B cell (primary cell): ENCODE data around the gene ARHGDIA. TPM values are rescaled to one million over a fixed set of nuclear protein-coding genes. Genes with fewer than 3 reads are reported as not detected.
"Not testable (repeated sequence)": the region's sequence is repeated elsewhere in the genome, so short reads cannot be mapped to it uniquely, and the experiment has no call there.

Experiments
- ATAC-seq: fragments of 200-7000 bp; cut with Tn5 transposase; one replicate; pipeline ENCODE4 v1.10.0; 2021; ENCODE audit warnings: low read depth, mild to moderate bottlenecking, moderate number of reproducible peaks, moderate library complexity
- CTCF ChIA-PET: fragments of 350-600 bp; sonication (Branson Sonifier 250); formaldehyde crosslinking; loops from one replicate; lab custom pipeline; 2021; ENCODE audit warnings: antibody characterized with exemption, inconsistent platforms; lab: Charles Lee
- POLR2A ChIA-PET: fragments of 350-600 bp; sonication (Branson Sonifier 250); formaldehyde crosslinking; loops from one replicate; lab custom pipeline; 2021; ENCODE audit warnings: antibody characterized with exemption; lab: Charles Lee
- DNase-seq: peaks from one replicate; pipeline ENCODE4 v3.0.0; 2013
- H2AFZ ChIP-seq: 2 replicates; pipeline ENCODE4 v1.6.1; 2012; ENCODE audit warnings: mild to moderate bottlenecking, low read depth, low read length; ENCODE audit not compliant: insufficient read depth, poor library complexity, severe bottlenecking
- H3K27ac ChIP-seq, 2 donors: 1 replicate in 1 of 2; 2 replicates in 1 of 2; pipeline ENCODE4 v1.5.1; 2012 to 2013; ENCODE audit warnings: low read length in 2 of 2, mild to moderate bottlenecking in 2 of 2, moderate library complexity in 1 of 2
- H3K27me3 ChIP-seq, 4 experiments: fragments of 200-600 bp in 1 of 4; sonication (generic) in 1 of 4; replicated peaks in 1 of 4; 1 replicate in 2 of 4; 2 replicates in 2 of 4; pipeline versions ENCODE4 v1.6.1 to v1.7.0; 2013 to 2016; ENCODE audit warnings: low read length in 3 of 4, mild to moderate bottlenecking in 2 of 4, mixed read lengths in 1 of 4, moderate library complexity in 1 of 4; ENCODE audit not compliant: insufficient read depth in 4 of 4, control insufficient read depth in 3 of 4; ENCODE audit errors: control extremely low read depth in 1 of 4
- H3K36me3 ChIP-seq, 2 experiments: replicated peaks in 1 of 2; 1 replicate in 1 of 2; 2 replicates in 1 of 2; pipeline versions ENCODE4 v1.6.1 to v1.7.1; 2013; ENCODE audit warnings: low read length in 1 of 2; ENCODE audit not compliant: insufficient read depth in 2 of 2, control insufficient read depth in 1 of 2; ENCODE audit errors: control extremely low read depth in 1 of 2, extremely low read depth in 1 of 2
- H3K4me1 ChIP-seq, 2 donors: fragments of 200-600 bp in 1 of 2; sonication (generic) in 1 of 2; 1 replicate in 1 of 2; 2 replicates in 1 of 2; pipeline versions ENCODE4 v1.5.1 to v1.6.1; 2013 to 2017; ENCODE audit warnings: low read length in 2 of 2; ENCODE audit not compliant: control insufficient read depth in 2 of 2, insufficient read depth in 2 of 2
- H3K4me2 ChIP-seq: replicated peaks from 2 replicates; pipeline ENCODE3; 2012; ENCODE audit warnings: mild to moderate bottlenecking, low read depth, low read length; ENCODE audit not compliant: poor library complexity, severe bottlenecking
- H3K4me3 ChIP-seq, 5 experiments: fragments of 200-600 bp in 1 of 5; sonication (generic) in 1 of 5; 1 replicate in 3 of 5; 2 replicates in 2 of 5; pipeline versions ENCODE4 v1.5.1 to v1.7.0; 2011 to 2016; ENCODE audit warnings: low read length in 4 of 5, mild to moderate bottlenecking in 4 of 5, low read depth in 2 of 5, control low read depth in 1 of 5, moderate library complexity in 1 of 5; ENCODE audit not compliant: insufficient read depth in 1 of 5; ENCODE audit errors: control extremely low read depth in 1 of 5, extremely low read depth in 1 of 5
- H3K79me2 ChIP-seq: fragments of 200-600 bp; sonication (generic); one replicate; pipeline ENCODE4 v1.6.0; 2016; ENCODE audit warnings: low read length; ENCODE audit not compliant: control insufficient read depth, insufficient read depth
- H3K9ac ChIP-seq: fragments of 200-600 bp; sonication (generic); 2 replicates; pipeline ENCODE4 v1.6.1; 2017; ENCODE audit warnings: mild to moderate bottlenecking, low read length, moderate library complexity
- H3K9me3 ChIP-seq, 3 donors: one replicate each; pipeline versions ENCODE4 v1.6.1 to v1.7.1; 2013; ENCODE audit warnings: low read length in 2 of 3; ENCODE audit not compliant: control insufficient read depth in 2 of 3, insufficient read depth in 1 of 3; ENCODE audit errors: control extremely low read depth in 1 of 3
- H4K20me1 ChIP-seq: 2 replicates; pipeline ENCODE4 v1.6.0; 2012; ENCODE audit warnings: mild to moderate bottlenecking, low read length; ENCODE audit not compliant: insufficient read depth, control insufficient read depth, poor library complexity, severe bottlenecking
- H3K27ac Mint-ChIP-seq: one replicate; pipeline ENCODE4 v1.8.0; 2021; ENCODE audit warnings: mixed read lengths
- H3K27me3 Mint-ChIP-seq: one replicate; pipeline ENCODE4 v1.8.0; 2021; ENCODE audit warnings: mixed read lengths
- H3K4me1 Mint-ChIP-seq: one replicate; pipeline ENCODE4 v1.8.0; 2021; ENCODE audit warnings: mixed read lengths
- H3K4me3 Mint-ChIP-seq: one replicate; pipeline ENCODE4 v1.8.0; 2021; ENCODE audit warnings: mixed read lengths
- H3K9me3 Mint-ChIP-seq: one replicate; pipeline ENCODE4 v1.8.0; 2022; ENCODE audit warnings: mixed read lengths; ENCODE audit not compliant: insufficient read depth
- EZH2 ChIP-seq: IDR thresholded peaks from 2 replicates; pipeline ENCODE4 v1.6.1; 2012; ENCODE audit warnings: borderline replicate concordance, low read depth, mild to moderate bottlenecking, moderate library complexity, low read length; ENCODE audit not compliant: insufficient read depth, poor library complexity, severe bottlenecking
- WGBS: methylation state at CpG from one replicate; pipeline ENCODE4 v1.1.5; 2013; ENCODE audit warnings: missing lambda C conversion rate; ENCODE audit not compliant: insufficient coverage; 5-methylcytosine and 5-hydroxymethylcytosine counted together
- intact Hi-C: fragments of 100-400 bp; cut with micrococcal nuclease; formaldehyde crosslinking; loops from one replicate; pipeline ENCODE4 v1.10.0; 2022
- polyA plus RNA-seq: library from polyadenylated mRNA; depleted of rRNA; stranded (reverse); fragments of >200 nt; gene quantifications from 2 replicates; pipeline ENCODE4 v1.2.3, GENCODE V29; 2012
- total RNA-seq, 2 donors: library from RNA; stranded (reverse); fragments of 120-200 nt in 1 of 2; gene quantifications; 1 replicate in 1 of 2; 2 replicates in 1 of 2; pipeline versions ENCODE4 v1.2.3 to v1.2.4, GENCODE V29; 2013 to 2022
- TF ChIP-seq, protein P1 (sequence below): fragments of 200-600 bp; IDR thresholded peaks from one replicate; pipeline ENCODE4 v1.8.0; 2022; ENCODE audit warnings: antibody characterized with exemption, mild to moderate bottlenecking

Gene ARHGDIA
- total and polyA plus RNA-seq, 2 donors (not counting 1 experiment from before 2014, with no cell fraction given) = 262 to 510 TPM

DNA sequence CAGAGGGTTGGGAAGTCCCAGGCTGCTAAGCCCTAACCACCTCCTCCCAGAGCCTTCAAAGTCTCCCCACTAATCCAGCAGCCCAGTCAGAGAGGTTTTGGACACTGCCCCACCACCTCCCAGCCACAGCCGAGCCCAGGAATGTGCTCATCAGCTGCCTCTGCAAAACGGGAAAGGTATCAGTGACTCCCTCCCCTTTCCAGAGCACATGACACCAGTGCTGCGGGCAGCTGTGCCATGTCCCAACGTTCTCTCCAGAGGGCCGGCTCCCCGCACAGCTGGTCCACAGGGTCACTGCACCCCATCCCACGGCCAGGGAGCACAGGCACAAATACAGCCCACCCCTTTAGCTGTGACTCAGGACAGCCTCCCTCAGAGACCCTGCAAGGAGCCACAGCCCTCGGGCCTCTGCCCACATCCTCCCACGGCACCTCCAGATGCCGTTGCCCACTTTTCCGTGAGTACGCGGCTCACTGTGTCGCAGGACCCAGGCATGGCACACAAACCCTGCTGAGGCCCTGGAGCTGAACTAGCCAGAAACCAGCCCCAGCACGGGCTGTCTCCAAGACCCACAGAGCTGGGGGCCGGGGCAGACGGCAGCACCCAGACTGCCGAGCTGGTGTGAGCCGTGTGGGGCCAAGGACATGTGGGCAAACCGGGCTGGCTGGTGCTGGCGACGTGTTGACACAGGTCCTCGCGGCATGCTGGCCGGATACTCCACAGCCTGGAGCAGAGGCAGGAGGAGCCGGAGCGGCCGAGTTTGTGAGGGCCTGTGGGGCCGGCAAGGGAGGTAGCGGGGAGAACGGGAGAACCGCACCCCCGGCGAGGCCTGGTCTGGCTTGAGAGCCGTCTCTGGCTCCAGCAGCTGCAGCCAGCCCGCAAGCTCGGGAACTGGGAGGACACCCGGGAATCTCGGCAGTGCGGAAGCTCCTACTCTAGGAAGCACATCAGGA is 30.0 kb downstream of the ARHGDIA start:
- Histone ChIP-seq H3K36me3 (peaks cover 3 to 35% of the 10 kb centered on the region in 2 experiments), H3K4me1 (no peaks in the 10 kb centered on the region), H3K27ac (no peak overlapping the region), H3K27me3 (no peaks in the 10 kb centered on the region), H3K4me2 (no peak overlapping the region), H2AFZ (no peak overlapping the region), H3K9ac (no peak overlapping the region), H3K9me3 (no peaks in the 10 kb centered on the region), H3K79me2 (no peaks in the 10 kb centered on the region), H4K20me1 (no peaks in the 10 kb centered on the region), H3K4me3 (no peak overlapping the region)
- ATAC-seq = no peak
- Mint-ChIP-seq H3K27ac (no peak overlapping the region), H3K9me3 (no peaks in the 10 kb centered on the region), H3K4me3 (no peak overlapping the region), H3K4me1 (no peaks in the 10 kb centered on the region), H3K27me3 (no peaks in the 10 kb centered on the region)
- WGBS = 89% methylated on average over 40 of the region's 40 CpGs
- no peak for TF ChIP-seq EZH2
- TF ChIP-seq, protein P1, sequence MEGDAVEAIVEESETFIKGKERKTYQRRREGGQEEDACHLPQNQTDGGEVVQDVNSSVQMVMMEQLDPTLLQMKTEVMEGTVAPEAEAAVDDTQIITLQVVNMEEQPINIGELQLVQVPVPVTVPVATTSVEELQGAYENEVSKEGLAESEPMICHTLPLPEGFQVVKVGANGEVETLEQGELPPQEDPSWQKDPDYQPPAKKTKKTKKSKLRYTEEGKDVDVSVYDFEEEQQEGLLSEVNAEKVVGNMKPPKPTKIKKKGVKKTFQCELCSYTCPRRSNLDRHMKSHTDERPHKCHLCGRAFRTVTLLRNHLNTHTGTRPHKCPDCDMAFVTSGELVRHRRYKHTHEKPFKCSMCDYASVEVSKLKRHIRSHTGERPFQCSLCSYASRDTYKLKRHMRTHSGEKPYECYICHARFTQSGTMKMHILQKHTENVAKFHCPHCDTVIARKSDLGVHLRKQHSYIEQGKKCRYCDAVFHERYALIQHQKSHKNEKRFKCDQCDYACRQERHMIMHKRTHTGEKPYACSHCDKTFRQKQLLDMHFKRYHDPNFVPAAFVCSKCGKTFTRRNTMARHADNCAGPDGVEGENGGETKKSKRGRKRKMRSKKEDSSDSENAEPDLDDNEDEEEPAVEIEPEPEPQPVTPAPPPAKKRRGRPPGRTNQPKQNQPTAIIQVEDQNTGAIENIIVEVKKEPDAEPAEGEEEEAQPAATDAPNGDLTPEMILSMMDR = no peak
- intact Hi-C loops = no loop called here
- ChIA-PET POLR2A (interaction anchor here (0.5 kb wide), 1 partner anchor 21 kb away, joined by 7 read pairs; no protein-coding TSS in a partner anchor), CTCF (no interaction called here)
- no peak for DNase-seq

DNA sequence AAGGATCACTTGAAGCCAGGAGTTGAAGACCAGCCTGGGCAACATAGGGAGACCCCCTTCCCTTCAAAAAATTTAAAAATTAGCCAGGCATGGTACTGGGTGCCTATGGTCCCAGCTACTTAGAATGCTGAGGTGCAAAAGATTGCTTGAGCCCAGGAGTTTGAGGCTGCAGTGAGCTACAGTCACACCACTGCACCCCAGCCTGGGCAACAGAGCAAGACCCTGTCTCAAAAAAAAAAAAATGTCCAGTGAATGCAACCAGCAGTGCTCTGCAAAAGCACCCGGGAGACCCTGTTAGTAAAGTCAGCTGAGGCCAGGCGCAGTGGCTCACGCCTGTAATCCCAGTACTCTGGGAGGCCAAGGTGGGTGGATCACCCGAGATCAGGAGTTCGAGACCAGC is 31.1 kb downstream of the ARHGDIA start:
- H3K79me2 ChIP-seq, H3K4me2 ChIP-seq, ATAC-seq, H3K9me3 ChIP-seq, H3K4me3 ChIP-seq, POLR2A ChIA-PET, H3K4me1 Mint-ChIP-seq, H3K27ac Mint-ChIP-seq, CTCF ChIA-PET, H3K27ac ChIP-seq, H3K9ac ChIP-seq, DNase-seq, H3K4me1 ChIP-seq, H4K20me1 ChIP-seq, intact Hi-C loops, H3K27me3 ChIP-seq, H3K9me3 Mint-ChIP-seq, H3K4me3 Mint-ChIP-seq, H3K27me3 Mint-ChIP-seq, H2AFZ ChIP-seq: not testable (repeated sequence)
- 100% methylated on average over 5 of the region's 5 CpGs for WGBS
- H3K36me3 ChIP-seq = peaks cover 0 to 25% of the 10 kb centered on the region in 2 experiments
